HepG2 (cell line): Measurements from ENCODE around the gene TMEM217. TPM values are rescaled to one million over a fixed set of nuclear protein-coding genes. Genes with fewer than 3 reads are reported as not detected.

Experiments used
- BORCS8-MEF2B ChIP-seq: sonication (generic); formaldehyde crosslinking; IDR thresholded peaks from 2 replicates; pipeline ENCODE4 v1.8.0; 2022; ENCODE audit warnings: mild to moderate bottlenecking, missing genetic modification reagents
- CCDC6 ChIP-seq: sonication (generic); formaldehyde crosslinking; IDR thresholded peaks from 2 replicates; pipeline ENCODE4 v1.8.1; 2022; ENCODE audit warnings: mild to moderate bottlenecking, missing genetic modification reagents, moderate library complexity
- E2F2 ChIP-seq: sonication (generic); formaldehyde crosslinking; IDR thresholded peaks from 2 replicates; pipeline ENCODE4 v1.4.0; 2020; ENCODE audit warnings: missing genetic modification reagents, borderline replicate concordance
- FOXA3 ChIP-seq: IDR thresholded peaks from 2 replicates; pipeline ENCODE4 v1.6.1; 2016; ENCODE audit warnings: missing genetic modification reagents, missing compliant biosample characterization
- HNF4G ChIP-seq, 2 experiments: sonication (generic) in 1 of 2; formaldehyde crosslinking in 1 of 2; IDR thresholded peaks; 2 replicates each; pipeline versions ENCODE4 v1.4.0 to v1.6.1; 2011 to 2020; ENCODE audit warnings: borderline replicate concordance in 2 of 2, low read depth in 2 of 2, mild to moderate bottlenecking in 2 of 2, low read length in 1 of 2, missing genetic modification reagents in 1 of 2, moderate library complexity in 1 of 2
- MED13 ChIP-seq: sonication (generic); formaldehyde crosslinking; IDR thresholded peaks from 2 replicates; pipeline ENCODE4 v1.5.0; 2020; ENCODE audit warnings: missing genetic modification reagents
- NFRKB ChIP-seq: fragments of 450-650 bp; IDR thresholded peaks from 2 replicates; pipeline ENCODE4 v1.6.1; 2017
- NR2F1 ChIP-seq, 2 experiments: fragments of 450-650 bp in 1 of 2; formaldehyde crosslinking in 1 of 2; IDR thresholded peaks; 2 replicates each; pipeline versions ENCODE4 v1.5.0 to v1.6.1; 2016 to 2020; ENCODE audit warnings: mild to moderate bottlenecking in 1 of 2, missing compliant biosample characterization in 1 of 2, missing genetic modification reagents in 1 of 2, moderate library complexity in 1 of 2
- PPARG ChIP-seq: conservative IDR thresholded peaks from 2 replicates; pipeline ENCODE4 v1.6.1; 2016; ENCODE audit warnings: missing biosample characterization, missing genetic modification reagents
- TAF15 ChIP-seq: fragments of 200-400 bp; formaldehyde crosslinking; IDR thresholded peaks from one replicate; pipeline ENCODE4 v1.6.1; 2018; ENCODE audit warnings: mild to moderate bottlenecking, low read depth, low read length; ENCODE audit not compliant: poor library complexity, severe bottlenecking
- TCF12 ChIP-seq, 2 experiments: fragments of 450-650 bp in 1 of 2; sonication (generic) in 1 of 2; formaldehyde crosslinking in 1 of 2; IDR thresholded peaks; 2 replicates each; pipeline versions ENCODE4 v1.6.1 to v1.8.0; 2017 to 2022; ENCODE audit warnings: antibody characterized with exemption in 1 of 2, mild to moderate bottlenecking in 1 of 2, missing genetic modification reagents in 1 of 2, moderate library complexity in 1 of 2
- ZBTB33 ChIP-seq: sonication (generic); formaldehyde crosslinking; IDR thresholded peaks from 2 replicates; pipeline ENCODE4 v1.4.0; 2020; ENCODE audit warnings: missing genetic modification reagents
- ZBTB7A ChIP-seq: sonication (generic); formaldehyde crosslinking; IDR thresholded peaks from 2 replicates; pipeline ENCODE4 v1.8.0; 2022; ENCODE audit warnings: mild to moderate bottlenecking, missing genetic modification reagents
- ZFY ChIP-seq: sonication (generic); formaldehyde crosslinking; IDR thresholded peaks from 2 replicates; pipeline ENCODE4 v1.4.0; 2020; ENCODE audit warnings: missing genetic modification reagents
- ZIK1 ChIP-seq: sonication (generic); formaldehyde crosslinking; IDR thresholded peaks from 2 replicates; pipeline ENCODE4 v1.5.0; 2020; ENCODE audit warnings: mild to moderate bottlenecking, low read depth, missing genetic modification reagents, borderline replicate concordance
- ZNF331 ChIP-seq: sonication (generic); formaldehyde crosslinking; IDR thresholded peaks from 2 replicates; pipeline ENCODE4 v1.4.0; 2020; ENCODE audit warnings: missing genetic modification reagents
- ZNF572 ChIP-seq: sonication (generic); formaldehyde crosslinking; IDR thresholded peaks from 2 replicates; pipeline ENCODE4 v1.5.1; 2020; ENCODE audit warnings: mild to moderate bottlenecking, missing genetic modification reagents
- ZNF891 ChIP-seq: sonication (generic); formaldehyde crosslinking; IDR thresholded peaks from 2 replicates; pipeline ENCODE4 v1.5.0; 2020; ENCODE audit warnings: mild to moderate bottlenecking, missing genetic modification reagents
- polyA plus RNA-seq, 8 experiments: library from polyadenylated mRNA; depleted of rRNA in 3 of 8; stranded (reverse) in 7 of 8; unstranded in 1 of 8; fragments of >200 nt; fragmentation: Illumina TruSeq in 4 of 8; extraction: Trizol in 4 of 8; gene quantifications; 2 replicates each; pipeline versions ENCODE4 v1.2.1 to v1.2.3, GENCODE V29; 2011 to 2016; ENCODE audit warnings: low read depth in 4 of 8, missing spikeins in 1 of 8, mixed read lengths in 1 of 8; ENCODE audit not compliant: insufficient read depth in 1 of 8
- total RNA-seq, 5 experiments: library from RNA; depleted of rRNA; stranded (reverse); fragments of >200 nt; fragmentation: Illumina TruSeq; extraction: Trizol; gene quantifications; 2 replicates each; pipeline ENCODE4 v1.2.3, GENCODE V29; 2016; ENCODE audit warnings: low read depth in 1 of 5
- TF ChIP-seq, protein P1 (sequence below): sonication (generic); formaldehyde crosslinking; IDR thresholded peaks from 2 replicates; pipeline ENCODE4 v1.4.0; 2020; ENCODE audit warnings: missing genetic modification reagents, borderline replicate concordance
- TF ChIP-seq, protein P2 (sequence below): sonication (generic); formaldehyde crosslinking; IDR thresholded peaks from 2 replicates; pipeline ENCODE4 v1.4.0; 2020; ENCODE audit warnings: mild to moderate bottlenecking, missing genetic modification reagents
- TF ChIP-seq, protein P3 (sequence below): sonication (generic); formaldehyde crosslinking; IDR thresholded peaks from 2 replicates; pipeline ENCODE4 v1.8.1; 2022; ENCODE audit warnings: mild to moderate bottlenecking, missing genetic modification reagents

TMEM217 gene
- total and polyA plus RNA-seq, 2 of the 13 experiments (the other 11 are each of a cell fraction or from before 2014, with no cell fraction given) = 2.3 to 3.4 TPM

- TF ChIP-seq ZBTB7A (CRISPR knock-in tag) (peak; percentile 49; the same call in 1 of the 2 replicates), NFRKB (no peak), TCF12 (IDR thresholded peaks at IDR 0.05) (no peak), TCF12 (CRISPR knock-in tag; IDR thresholded peaks at IDR 0.05) (no peak), TAF15 (no peak), ZIK1 (0 out of 2 replicates have a peak, but pooled peaks have one; percentile 30), E2F2 (CRISPR knock-in tag) (no peak), ZNF331 (no peak), NR2F1 (CRISPR knock-in tag; IDR thresholded peaks at IDR 0.05) (no peak), PPARG (CRISPR knock-in tag) (no peak), BORCS8-MEF2B (CRISPR knock-in tag) (no peak; the same call in 1 of the 2 replicates), ZNF572 (CRISPR knock-in tag) (no peak), MED13 (no peak; the same call in 1 of the 2 replicates), FOXA3 (CRISPR knock-in tag) (0 out of 2 replicates have a peak, but pooled peaks have one; percentile 6), ZFY (CRISPR knock-in tag) (peak; percentile 65), CCDC6 (no peak), HNF4G (IDR thresholded peaks at IDR 0.05; ENCODE audit: borderline replicate concordance, low read depth, low read length) (no peak), HNF4G (CRISPR knock-in tag; IDR thresholded peaks at IDR 0.05; ENCODE audit: borderline replicate concordance, low read depth) (no peak), ZNF891 (CRISPR knock-in tag) (no peak; the same call in 1 of the 2 replicates), ZBTB33 (CRISPR knock-in tag) (no peak)
- TF ChIP-seq, protein P1, sequence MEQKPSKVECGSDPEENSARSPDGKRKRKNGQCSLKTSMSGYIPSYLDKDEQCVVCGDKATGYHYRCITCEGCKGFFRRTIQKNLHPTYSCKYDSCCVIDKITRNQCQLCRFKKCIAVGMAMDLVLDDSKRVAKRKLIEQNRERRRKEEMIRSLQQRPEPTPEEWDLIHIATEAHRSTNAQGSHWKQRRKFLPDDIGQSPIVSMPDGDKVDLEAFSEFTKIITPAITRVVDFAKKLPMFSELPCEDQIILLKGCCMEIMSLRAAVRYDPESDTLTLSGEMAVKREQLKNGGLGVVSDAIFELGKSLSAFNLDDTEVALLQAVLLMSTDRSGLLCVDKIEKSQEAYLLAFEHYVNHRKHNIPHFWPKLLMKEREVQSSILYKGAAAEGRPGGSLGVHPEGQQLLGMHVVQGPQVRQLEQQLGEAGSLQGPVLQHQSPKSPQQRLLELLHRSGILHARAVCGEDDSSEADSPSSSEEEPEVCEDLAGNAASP (CRISPR knock-in tag) = no peak
- TF ChIP-seq, protein P2, sequence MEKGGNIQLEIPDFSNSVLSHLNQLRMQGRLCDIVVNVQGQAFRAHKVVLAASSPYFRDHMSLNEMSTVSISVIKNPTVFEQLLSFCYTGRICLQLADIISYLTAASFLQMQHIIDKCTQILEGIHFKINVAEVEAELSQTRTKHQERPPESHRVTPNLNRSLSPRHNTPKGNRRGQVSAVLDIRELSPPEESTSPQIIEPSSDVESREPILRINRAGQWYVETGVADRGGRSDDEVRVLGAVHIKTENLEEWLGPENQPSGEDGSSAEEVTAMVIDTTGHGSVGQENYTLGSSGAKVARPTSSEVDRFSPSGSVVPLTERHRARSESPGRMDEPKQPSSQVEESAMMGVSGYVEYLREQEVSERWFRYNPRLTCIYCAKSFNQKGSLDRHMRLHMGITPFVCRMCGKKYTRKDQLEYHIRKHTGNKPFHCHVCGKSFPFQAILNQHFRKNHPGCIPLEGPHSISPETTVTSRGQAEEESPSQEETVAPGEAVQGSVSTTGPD (CRISPR knock-in tag) = no peak
- TF ChIP-seq, protein P3, sequence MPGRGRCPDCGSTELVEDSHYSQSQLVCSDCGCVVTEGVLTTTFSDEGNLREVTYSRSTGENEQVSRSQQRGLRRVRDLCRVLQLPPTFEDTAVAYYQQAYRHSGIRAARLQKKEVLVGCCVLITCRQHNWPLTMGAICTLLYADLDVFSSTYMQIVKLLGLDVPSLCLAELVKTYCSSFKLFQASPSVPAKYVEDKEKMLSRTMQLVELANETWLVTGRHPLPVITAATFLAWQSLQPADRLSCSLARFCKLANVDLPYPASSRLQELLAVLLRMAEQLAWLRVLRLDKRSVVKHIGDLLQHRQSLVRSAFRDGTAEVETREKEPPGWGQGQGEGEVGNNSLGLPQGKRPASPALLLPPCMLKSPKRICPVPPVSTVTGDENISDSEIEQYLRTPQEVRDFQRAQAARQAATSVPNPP (CRISPR knock-in tag) = no peak
Observed at GRCh38 chr6:37170273-37171200, 87.4 kb downstream of the TMEM217 start (continued).
